ENCODE data around the gene SLC12A5. TPM values are rescaled to one million over a fixed set of nuclear protein-coding genes. Genes with fewer than 3 reads are reported as not detected.
A peak's percentile ranks its signal among the peaks of the same experiment; 100 is the strongest.

SLC12A5 gene
- total and polyA plus RNA-seq, 2 donors (not counting 1 experiment from before 2014, with no cell fraction given) = 0.27 to 0.50 TPM

GRCh38 chr20:46012921-46013320 is 16.1 kb upstream of the SLC12A5 start:
- Histone ChIP-seq H3K79me2 (ENCODE audit: control insufficient read depth, insufficient read depth, low read length) (no peaks in the 10 kb centered on the region), H3K4me2 (ENCODE audit: extremely low read depth, insufficient read depth, low read length) (no peak overlapping the region), H3K27me3 (ENCODE audit: control insufficient read depth, insufficient read depth, low read length) (peaks cover 57% of the 10 kb centered on the region), H3K9me3 (ENCODE audit: control insufficient read depth, insufficient read depth, low read depth, low read length) (no peaks in the 10 kb centered on the region), H4K20me1 (ENCODE audit: control insufficient read depth, extremely low read depth, insufficient read depth, low read length) (no peaks in the 10 kb centered on the region), H2AFZ (ENCODE audit: low read length) (no peak overlapping the region), H3K4me3 (replicated peaks in 1 of 4; ENCODE audit: control extremely low read depth in 1 of 4, insufficient read depth in 1 of 4, low read depth in 3 of 4, low read length in 4 of 4) (no peak overlapping the region), H3K27ac (ENCODE audit: insufficient read depth, low read length) (no peak overlapping the region), H3K36me3 (ENCODE audit: control insufficient read depth, insufficient read depth, low read length) (no peaks in the 10 kb centered on the region), H3K9ac (ENCODE audit: insufficient read depth, low read length) (no peak overlapping the region), H3K4me1 (ENCODE audit: control insufficient read depth, extremely low read depth, insufficient read depth, low read length) (no peaks in the 10 kb centered on the region)
- TF ChIP-seq EZH2 (IDR thresholded peaks at IDR 0.05; ENCODE audit: low read length, missing control alignments) (no peak), CTCF (conservative IDR thresholded peaks at IDR 0.05 in 1 of 2, IDR thresholded peaks at IDR 0.05 in 1 of 2; ENCODE audit: low read depth in 1 of 2, low read length in 2 of 2) (no peak)
- DNase-seq (ENCODE audit: low read depth in 2 of 2) = no peak

- H3K4me3 ChIP-seq (replicated peaks in 1 of 4; ENCODE audit: control extremely low read depth in 1 of 4, insufficient read depth in 1 of 4, low read depth in 3 of 4, low read length in 4 of 4) = no peak overlapping the region
- H3K4me1 ChIP-seq (ENCODE audit: control insufficient read depth, extremely low read depth, insufficient read depth, low read length) = no peaks in the 10 kb centered on the region
- no peak overlapping the region for H3K9ac ChIP-seq (ENCODE audit: insufficient read depth, low read length)
- TF ChIP-seq CTCF (conservative IDR thresholded peaks at IDR 0.05 in 1 of 2, IDR thresholded peaks at IDR 0.05 in 1 of 2; ENCODE audit: low read depth in 1 of 2, low read length in 2 of 2) = no peak
- DNase-seq (ENCODE audit: low read depth in 2 of 2) = no peak
- H3K79me2 ChIP-seq (ENCODE audit: control insufficient read depth, insufficient read depth, low read length) = no peaks in the 10 kb centered on the region
- H3K9me3 ChIP-seq (ENCODE audit: control insufficient read depth, insufficient read depth, low read depth, low read length) = no peaks in the 10 kb centered on the region
- H3K36me3 ChIP-seq (ENCODE audit: control insufficient read depth, insufficient read depth, low read length) = no peaks in the 10 kb centered on the region
- no peak overlapping the region for H2AFZ ChIP-seq (ENCODE audit: low read length)
- H3K4me2 ChIP-seq (ENCODE audit: extremely low read depth, insufficient read depth, low read length) = peak overlapping the region; percentile 23
- no peaks in the 10 kb centered on the region for H4K20me1 ChIP-seq (ENCODE audit: control insufficient read depth, extremely low read depth, insufficient read depth, low read length)
- H3K27me3 ChIP-seq (ENCODE audit: control insufficient read depth, insufficient read depth, low read length) = peaks cover 53% of the 10 kb centered on the region
- H3K27ac ChIP-seq (ENCODE audit: insufficient read depth, low read length) = no peak overlapping the region
Measured at GRCh38 chr20:46013322-46013828, 15.6 kb upstream of the SLC12A5 start.

GRCh38 chr20:46013829-46014516 is 15.0 kb upstream of the SLC12A5 start:
- Histone ChIP-seq H3K9me3 (ENCODE audit: control insufficient read depth, insufficient read depth, low read depth, low read length) (no peaks in the 10 kb centered on the region), H2AFZ (ENCODE audit: low read length) (no peak overlapping the region), H3K9ac (ENCODE audit: insufficient read depth, low read length) (no peak overlapping the region), H3K4me2 (ENCODE audit: extremely low read depth, insufficient read depth, low read length) (peak overlapping the region; percentile 23), H3K4me1 (ENCODE audit: control insufficient read depth, extremely low read depth, insufficient read depth, low read length) (no peaks in the 10 kb centered on the region), H3K4me3 (replicated peaks in 1 of 4; ENCODE audit: control extremely low read depth in 1 of 4, insufficient read depth in 1 of 4, low read depth in 3 of 4, low read length in 4 of 4) (no peak overlapping the region), H3K79me2 (ENCODE audit: control insufficient read depth, insufficient read depth, low read length) (no peaks in the 10 kb centered on the region), H4K20me1 (ENCODE audit: control insufficient read depth, extremely low read depth, insufficient read depth, low read length) (no peaks in the 10 kb centered on the region), H3K36me3 (ENCODE audit: control insufficient read depth, insufficient read depth, low read length) (no peaks in the 10 kb centered on the region), H3K27me3 (ENCODE audit: control insufficient read depth, insufficient read depth, low read length) (peaks cover 48% of the 10 kb centered on the region), H3K27ac (ENCODE audit: insufficient read depth, low read length) (no peak overlapping the region)
- peak; percentile 62 to 63 for TF ChIP-seq CTCF (conservative IDR thresholded peaks at IDR 0.05 in 1 of 2, IDR thresholded peaks at IDR 0.05 in 1 of 2; ENCODE audit: low read depth in 1 of 2, low read length in 2 of 2)
- TF ChIP-seq EZH2 (IDR thresholded peaks at IDR 0.05; ENCODE audit: low read length, missing control alignments) = peak; percentile 51
- peak in 1 of 2 donors; percentile 37 for DNase-seq (ENCODE audit: low read depth in 2 of 2)
